A549 (cell line): ENCODE results near the gene ZNF618.

Source experiments
- NPAS2 ChIP-seq: fragments of 250-450 bp; sonication (Bioruptor Pico); IDR thresholded peaks from 2 replicates; pipeline ENCODE4 v1.8.0; 2022; ENCODE audit warnings: mild to moderate bottlenecking, moderate library complexity, borderline replicate concordance
- POLR2AphosphoS2 ChIP-seq: conservative IDR thresholded peaks from 2 replicates; pipeline ENCODE4 v1.6.1; 2012; ENCODE audit warnings: low read length, improper control_type of control experiment, inconsistent platforms

DNA sequence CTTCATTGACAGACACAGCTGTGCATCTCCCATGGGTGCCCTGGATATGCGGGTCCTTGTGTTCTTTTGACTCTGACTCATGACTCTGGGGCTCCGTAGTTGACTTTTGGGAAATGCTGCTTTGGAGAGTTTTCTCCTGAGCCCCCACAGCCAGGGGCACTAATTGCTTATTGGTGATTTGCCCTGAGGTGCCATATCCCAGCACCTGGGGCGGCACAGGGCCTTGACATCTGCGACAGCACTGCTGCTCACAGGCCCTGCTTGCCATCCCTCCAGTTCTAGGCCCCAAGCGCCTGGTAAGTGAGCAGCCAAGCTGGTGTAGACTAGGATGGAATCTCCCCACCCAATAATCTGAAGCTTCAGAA is 126.9 kb downstream of the ZNF618 start:
- TF ChIP-seq NPAS2: no peak
- no peak for TF ChIP-seq POLR2AphosphoS2
